GM18526 (cell line): Measurements from ENCODE around the gene TAP2.
A peak's percentile ranks its signal among the peaks of the same experiment; 100 is the strongest.

ENCODE experiments used
- POLR2A ChIP-seq: IDR thresholded peaks from 3 replicates; pipeline ENCODE4 v1.6.1; 2011; ENCODE audit not compliant: insufficient read length; ENCODE audit errors: extremely low read depth

The TAP2 gene

DNA sequence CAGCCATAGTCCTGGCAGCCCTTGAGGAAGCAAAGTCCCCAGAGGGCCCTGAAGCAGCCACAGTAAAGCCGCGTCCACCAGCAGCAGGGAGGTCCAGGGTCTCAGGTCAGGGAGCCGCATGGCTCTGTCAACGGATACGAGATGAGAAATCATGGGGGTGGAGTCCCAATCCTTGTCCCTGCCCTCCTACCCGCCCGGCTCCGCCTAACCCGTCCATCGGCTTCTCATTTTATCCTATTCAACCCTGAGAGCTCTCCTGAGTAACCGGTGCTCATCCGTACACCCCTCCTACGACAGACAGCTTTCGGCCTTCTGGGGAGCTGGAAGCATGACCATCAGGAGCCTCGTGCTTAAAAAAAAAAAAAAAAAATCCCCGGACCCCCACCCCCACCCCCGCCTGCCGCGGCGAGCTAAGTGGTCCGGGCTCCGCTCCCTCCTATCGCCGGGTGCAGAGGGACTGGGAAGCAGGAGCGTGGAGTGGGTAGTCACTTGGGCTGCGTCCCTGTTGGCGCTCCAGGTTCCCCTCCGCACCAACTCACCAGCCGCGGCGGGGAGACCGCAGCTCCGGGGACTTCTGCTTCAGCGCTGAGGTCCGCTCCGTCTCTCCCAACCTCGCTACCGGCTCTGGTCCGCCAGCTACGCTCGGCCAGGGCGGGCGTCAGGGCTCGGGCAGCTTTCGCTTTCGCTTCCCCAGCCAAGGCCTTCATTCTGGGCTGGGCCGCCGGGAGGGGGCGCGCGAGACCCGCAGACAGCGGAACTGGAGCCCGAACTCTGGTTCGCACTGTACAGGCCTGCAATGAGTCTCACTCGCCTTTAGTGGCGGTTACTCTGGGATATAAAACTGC is at the start of gene TAP2:
TSS of gene TAP2 (minus strand) at position 626 of the 845 bp plus-strand sequence. CDS start at position 120, 506 bp downstream.
- peak; percentile 81 for TF ChIP-seq POLR2A

DNA sequence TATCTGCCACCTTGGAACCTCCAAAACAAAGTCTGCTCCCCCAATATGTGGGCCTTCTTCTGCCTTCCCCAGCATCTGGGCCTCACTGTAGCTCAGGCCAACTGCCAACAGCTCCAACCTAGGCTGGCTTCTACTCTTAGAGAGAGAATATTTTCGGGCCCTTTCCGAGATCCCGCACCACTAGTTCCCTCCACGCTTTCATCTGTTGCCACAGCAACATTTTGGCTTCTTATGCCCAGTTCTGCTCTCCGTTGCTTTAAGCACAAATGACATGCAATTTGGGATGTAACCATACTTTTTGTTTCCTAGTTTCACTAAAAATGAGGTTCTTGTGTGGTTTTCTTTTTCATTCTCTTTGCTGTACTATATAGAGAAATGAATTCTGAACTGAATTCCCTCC is 49.1 kb upstream of the TAP2 start:
- no peak for TF ChIP-seq POLR2A

DNA sequence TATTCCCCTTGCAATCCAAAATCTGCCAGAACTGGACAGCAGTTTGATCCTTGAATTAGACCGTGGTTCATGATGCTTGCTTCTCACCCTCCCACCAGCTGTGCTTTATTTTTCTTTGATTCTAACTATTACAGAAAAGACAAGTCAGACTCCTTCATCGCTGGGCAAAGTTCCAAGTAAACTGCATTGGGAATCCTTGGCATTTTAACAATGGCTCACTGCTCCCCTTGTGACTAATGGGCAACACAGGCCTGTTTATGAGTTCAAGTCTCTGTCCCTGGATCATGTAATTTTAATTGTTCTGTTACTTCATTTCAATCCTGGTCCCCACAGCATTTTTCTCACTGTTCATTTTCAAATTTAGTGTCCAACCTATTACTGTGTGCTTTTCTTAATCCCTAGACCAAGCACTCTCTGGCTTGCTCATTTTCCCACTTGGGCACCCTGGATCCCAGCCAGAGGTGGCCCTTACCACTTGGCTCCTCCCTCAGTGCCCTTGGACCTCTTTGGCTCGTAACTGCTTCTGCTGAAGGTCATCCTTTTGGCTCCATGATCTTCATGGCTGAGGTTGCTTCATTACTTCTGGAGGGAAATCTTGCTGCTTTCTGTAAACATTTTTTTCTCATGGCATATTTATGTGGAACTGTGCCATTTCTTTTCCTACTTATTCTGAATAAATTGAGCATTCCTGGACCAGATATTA is 48.3 kb upstream of the TAP2 start:
- TF ChIP-seq POLR2A: no peak

DNA sequence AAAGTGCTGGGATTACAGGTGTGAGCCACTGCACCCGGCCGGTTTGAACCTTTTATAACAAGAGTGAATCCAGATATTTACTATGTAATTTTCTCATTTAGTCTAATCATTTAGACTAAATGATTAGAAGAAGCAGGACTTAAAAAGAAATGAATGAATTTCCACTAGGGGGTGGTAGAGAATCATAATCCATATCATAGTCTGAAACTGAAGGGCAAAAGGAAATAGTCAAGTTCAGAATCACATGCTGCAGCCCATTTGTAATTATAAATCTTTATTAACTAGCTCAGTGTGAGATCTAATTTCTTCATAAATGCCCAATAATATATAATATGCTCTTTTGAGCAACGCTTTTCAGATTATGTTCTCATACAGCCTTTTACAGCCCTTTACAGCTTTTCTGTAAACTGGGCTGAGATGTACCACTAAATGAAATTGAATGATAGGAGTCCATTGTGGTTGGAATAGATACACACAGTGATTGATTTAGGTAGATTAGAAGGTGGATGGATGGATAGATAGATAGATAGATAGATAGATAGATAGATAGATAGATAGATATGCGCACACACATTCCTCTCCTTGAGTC is 47.3 kb upstream of the TAP2 start:
- no peak for TF ChIP-seq POLR2A

DNA sequence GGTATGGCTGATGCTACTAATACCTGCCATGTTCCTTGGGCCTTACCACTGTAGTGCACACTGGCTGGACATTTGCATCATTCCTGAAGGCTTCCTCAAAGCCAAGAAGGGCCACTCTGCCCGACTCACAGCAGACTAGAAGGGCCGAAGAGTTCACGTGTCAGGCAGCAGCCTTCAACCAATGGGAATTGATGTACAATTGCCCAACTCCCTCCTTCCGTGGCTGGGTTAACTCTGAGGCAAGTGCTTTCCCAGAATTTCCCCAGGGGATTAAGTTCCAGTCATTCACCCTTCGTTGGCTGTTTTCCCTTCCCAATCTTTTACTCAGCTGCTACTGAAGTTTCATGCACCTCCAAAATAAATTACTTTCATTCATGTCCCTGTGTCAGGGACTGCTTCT is 45.2 kb upstream of the TAP2 start:
- no peak for TF ChIP-seq POLR2A

DNA sequence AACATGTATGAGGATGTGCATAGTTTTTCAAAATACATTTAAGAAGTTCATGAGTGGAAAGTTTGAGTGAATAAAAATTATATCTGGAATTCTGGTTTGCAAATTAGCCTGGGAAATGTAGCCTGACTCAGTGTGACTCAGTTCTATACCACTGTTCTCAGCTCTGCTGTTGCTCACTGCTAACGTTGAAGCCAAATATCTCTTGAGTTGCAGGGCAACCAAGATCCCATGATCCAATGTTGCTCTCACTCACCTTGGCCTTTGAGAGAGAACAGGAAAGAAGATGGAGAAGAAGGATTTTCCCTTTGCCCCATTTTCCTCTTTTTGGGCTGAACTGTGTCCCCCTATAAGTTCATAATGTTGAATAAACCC is 44.3 kb upstream of the TAP2 start:
- TF ChIP-seq POLR2A: no peak

DNA sequence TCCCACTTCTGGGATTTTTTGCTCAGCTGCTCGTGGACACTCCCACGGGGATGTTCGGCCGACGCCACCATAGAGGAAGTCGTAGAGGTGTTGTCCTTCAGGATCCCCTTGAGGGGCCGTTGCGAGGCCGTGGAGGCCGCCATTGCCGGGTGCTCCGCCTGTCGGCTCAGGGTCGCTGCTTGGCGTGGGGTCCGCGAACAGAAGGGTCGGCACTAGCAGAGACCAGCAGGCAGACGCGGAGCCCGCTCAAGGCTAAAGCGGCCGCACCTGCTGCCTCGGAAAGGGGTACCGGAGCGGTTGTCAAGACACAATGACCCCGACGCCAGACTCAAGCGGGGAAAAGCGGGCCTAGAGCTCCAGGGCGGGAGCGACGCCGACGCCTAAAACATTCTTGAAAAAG is 41.2 kb upstream of the TAP2 start:
- TF ChIP-seq POLR2A: no peak

DNA sequence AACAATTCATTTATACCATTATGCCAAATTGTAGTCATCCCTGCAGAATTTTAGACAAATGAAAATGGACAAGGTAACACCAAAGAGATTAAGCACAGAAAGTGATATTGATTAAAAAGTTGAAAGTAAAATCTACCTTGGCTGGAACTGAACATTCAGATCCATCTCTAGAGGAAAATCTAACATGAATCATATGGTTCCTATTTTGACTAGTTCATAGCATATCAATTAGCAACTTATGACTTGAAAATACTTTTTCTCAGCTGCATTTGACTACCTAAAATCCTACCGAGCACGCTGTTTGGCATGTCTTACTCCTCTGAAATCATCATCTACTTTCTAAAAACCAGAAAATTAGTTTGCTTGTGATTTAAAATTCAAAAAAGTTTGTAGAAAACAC is 38.1 kb upstream of the TAP2 start:
- no peak for TF ChIP-seq POLR2A

DNA sequence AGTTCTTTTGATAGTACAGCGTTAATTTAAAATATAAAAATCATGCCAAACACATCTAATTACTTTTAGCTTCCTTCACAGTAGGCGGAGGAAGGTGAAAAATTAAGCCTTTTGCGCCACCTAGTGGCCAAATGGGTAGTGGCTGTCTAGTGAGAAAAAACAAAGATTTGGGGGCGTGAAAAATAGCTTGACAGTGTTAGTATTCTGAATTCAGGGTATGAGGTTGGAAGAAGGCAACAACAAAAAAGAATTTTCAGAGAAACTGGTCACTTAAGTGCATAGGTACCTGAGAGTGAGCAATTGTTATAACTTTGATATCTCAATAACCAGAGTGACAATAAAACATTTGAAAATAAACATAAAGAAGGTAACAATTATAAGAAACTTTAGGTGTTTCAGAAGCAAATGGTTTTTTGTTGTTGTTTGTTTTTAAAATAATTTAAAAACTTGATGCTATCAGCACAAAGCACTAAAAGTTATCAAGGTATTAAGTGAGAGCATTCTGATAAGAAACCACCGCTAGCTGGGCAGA is 29.8 kb upstream of the TAP2 start:
- no peak for TF ChIP-seq POLR2A

DNA sequence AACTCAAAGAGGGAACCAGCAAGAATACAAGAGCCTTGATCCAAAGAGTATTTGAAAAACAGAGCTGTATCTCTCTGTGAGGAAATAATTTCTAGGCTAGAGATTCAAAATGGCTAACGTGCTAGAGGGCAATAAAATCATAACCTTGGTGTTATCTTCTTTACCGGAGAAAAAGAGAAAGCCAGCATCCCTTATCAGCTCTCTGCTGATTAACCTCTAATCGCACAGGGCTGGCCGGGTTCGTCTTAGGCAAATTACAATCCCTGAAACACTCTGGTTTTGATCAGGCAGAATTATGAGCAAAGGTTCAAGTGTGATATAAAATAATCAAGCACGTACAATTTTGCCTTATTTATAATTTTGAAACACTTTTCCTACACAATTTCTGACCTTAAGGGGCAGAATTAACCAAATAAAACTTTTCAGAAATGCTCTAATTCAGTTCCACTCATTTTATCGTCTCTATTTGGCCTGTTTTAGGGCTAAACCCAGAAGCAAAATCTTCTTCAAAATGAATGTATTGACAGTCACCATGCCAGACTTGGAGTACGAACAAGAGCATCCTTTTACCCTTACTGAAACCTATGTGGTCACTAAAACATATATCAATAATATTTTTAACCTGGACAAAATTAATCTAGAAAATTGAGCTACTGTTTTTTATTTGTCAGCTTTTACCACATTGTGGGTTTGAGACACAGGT is 29.2 kb upstream of the TAP2 start:
- TF ChIP-seq POLR2A: no peak

DNA sequence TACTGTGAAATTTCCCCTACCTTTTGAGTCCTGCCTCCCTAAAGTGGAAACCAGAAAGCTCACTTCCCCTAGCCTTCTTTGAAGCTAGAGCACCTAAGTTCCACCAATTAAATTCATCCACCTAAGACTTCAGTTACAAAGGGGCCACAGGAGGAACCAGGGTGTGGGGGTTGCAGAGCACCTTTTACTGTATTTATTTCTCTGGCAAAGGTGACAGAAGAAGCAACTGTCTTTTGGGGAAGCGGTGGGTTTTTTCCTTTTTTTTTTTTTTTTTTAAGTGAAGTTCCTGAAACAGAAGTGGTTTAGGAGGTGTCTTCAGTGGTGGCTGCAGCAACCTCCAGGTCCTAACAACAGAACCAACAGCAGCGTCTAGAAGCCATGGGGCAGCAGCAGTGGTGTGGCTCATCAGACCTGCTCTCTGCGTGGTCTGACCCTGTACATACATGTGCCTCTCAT is 28.5 kb upstream of the TAP2 start:
- no peak for TF ChIP-seq POLR2A

DNA sequence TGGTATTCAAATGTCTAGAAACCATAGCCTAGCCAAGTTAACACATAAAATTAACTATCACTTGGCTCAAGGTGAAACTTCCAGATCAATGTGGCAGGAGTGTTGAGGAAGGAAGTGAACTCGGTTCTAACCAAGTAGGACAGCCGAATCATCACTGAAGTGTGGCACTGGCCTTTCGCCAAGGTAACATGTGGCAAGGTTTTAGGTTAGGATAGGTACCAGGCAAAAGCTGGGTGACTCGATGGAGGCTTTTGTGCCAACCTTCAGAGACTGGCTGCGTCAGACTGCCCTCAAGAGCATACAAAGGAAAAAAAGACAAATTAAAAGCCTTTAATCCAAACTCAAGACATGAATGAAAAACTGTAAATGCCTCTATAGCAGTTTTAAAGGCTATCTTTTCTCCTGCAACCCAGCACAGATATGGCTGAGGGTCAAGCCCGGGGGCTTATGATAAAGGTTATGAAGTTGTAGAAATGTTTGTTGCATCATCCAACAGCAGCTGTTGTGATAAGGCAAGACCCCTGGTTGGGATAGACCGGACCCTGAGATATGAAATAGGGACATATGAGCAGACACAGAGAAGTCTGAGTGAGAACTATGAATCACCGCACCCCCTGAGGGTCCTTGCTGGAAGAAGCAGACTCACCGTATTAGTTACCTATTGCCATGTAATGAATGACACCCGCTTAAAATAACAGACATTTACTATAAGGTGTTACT is 27.3 kb upstream of the TAP2 start:
- TF ChIP-seq POLR2A: no peak

DNA sequence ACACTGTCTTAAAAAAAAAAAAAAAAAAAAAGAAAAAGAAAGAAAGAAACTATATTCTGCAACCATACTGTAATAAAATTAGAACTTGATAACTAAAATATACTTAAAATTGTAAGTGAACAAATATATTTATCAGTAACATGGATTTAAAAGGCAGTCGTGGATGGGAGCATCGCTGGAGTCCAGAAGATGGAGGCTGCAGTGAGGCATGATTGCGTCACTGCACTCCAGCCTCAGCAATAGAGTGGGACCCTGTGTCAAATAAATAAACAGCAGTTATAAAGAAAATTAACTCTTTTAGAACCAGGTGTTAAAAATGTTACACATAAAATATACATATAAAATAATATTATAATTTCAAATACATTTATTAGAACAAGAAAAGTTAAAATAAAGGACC is 24.2 kb upstream of the TAP2 start:
- no peak for TF ChIP-seq POLR2A

DNA sequence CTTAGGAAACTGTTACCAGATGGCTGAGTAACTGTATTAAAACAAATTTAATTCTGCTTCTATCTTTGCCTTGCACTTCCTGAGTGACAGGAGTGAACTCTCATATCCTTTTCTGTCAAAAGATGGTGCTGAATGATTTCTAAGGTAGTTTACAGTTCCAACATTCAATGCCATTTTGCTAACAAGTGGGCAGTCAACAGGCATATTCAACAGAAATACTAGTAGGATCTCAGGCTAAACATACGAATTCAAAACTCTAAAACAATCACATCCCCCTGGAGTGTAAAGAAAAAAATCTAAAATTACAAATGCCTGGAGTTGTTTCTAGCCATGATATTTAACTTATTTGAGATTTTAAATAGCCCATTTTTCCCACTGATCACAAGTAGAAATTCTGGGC is 22.1 kb upstream of the TAP2 start:
- TF ChIP-seq POLR2A: no peak

DNA sequence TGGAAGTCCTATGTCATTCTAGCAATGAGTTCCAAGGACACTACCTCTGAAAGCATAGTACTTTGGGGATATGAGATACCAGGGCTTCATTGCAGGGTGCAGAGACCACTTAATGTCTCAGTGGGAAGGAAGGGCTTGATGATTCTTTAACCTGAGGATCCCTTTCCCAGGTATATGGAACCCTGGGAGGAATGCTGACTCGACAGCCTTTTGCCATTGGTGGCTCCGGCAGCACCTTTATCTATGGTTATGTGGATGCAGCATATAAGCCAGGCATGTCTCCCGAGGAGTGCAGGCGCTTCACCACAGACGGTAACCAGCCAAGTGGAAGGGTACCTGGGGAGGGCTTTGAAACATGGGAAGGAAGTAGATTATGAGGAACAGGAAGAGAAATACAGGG is 19.7 kb upstream of the TAP2 start:
- no peak for TF ChIP-seq POLR2A
